Neural cell (in vitro differentiated cells): Measurements from ENCODE around the gene UMOD.

Experiments
- EZH2 ChIP-seq: fragments of 200-600, 300-800 bp; shearing (Covaris generic), sonication (generic); IDR thresholded peaks from 2 replicates; pipeline ENCODE4 v1.6.1; 2014; ENCODE audit warnings: antibody characterized with exemption, low read length, borderline replicate concordance, mild to moderate bottlenecking; ENCODE audit not compliant: insufficient read depth, poor library complexity, severe bottlenecking
- TF ChIP-seq, protein P1 (sequence below): IDR thresholded peaks from 2 replicates; pipeline ENCODE4 v1.6.1; 2012; ENCODE audit warnings: borderline replicate concordance
- TF ChIP-seq, protein P2 (sequence below): fragments of 450-650 bp; IDR thresholded peaks from 2 replicates; pipeline ENCODE4 v1.5.1; 2014; ENCODE audit warnings: antibody characterized with exemption, mild to moderate bottlenecking, moderate library complexity; ENCODE audit not compliant: poor library complexity, severe bottlenecking

DNA sequence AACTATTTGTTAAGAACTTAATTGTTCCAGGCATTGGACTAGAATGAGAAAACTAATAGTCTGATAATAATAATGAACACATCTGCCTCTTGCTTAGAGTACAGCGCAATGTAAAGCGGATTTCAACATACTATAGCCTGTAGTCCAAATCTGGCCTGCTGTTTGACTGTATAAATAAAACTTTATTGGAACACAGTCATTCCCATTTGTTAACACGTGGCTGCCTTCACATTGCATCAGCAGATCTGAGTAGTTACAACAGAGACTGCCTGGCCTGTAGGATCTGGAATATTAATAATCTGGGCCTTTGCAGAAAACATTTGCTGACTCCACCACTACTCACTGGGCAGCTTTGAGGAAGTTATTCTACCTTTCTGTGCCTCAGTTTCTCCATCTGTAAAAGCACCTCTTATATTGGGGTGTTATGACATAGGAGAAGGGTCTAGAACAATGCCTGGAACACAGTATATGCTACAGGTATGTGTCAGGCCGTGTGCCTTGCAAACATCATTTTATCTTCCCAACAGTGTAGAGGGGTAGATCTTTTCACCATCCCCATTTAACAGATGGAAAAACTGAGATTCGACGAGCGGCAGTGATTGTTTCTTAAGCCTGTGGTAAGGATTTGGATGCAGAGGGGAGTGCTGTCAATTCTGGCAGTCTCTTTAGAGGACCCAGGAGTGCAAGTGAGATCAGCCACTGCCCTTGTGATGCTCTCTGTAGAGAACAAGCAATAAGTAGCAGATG is 29.9 kb upstream of the UMOD start:
- TF ChIP-seq, protein P1, sequence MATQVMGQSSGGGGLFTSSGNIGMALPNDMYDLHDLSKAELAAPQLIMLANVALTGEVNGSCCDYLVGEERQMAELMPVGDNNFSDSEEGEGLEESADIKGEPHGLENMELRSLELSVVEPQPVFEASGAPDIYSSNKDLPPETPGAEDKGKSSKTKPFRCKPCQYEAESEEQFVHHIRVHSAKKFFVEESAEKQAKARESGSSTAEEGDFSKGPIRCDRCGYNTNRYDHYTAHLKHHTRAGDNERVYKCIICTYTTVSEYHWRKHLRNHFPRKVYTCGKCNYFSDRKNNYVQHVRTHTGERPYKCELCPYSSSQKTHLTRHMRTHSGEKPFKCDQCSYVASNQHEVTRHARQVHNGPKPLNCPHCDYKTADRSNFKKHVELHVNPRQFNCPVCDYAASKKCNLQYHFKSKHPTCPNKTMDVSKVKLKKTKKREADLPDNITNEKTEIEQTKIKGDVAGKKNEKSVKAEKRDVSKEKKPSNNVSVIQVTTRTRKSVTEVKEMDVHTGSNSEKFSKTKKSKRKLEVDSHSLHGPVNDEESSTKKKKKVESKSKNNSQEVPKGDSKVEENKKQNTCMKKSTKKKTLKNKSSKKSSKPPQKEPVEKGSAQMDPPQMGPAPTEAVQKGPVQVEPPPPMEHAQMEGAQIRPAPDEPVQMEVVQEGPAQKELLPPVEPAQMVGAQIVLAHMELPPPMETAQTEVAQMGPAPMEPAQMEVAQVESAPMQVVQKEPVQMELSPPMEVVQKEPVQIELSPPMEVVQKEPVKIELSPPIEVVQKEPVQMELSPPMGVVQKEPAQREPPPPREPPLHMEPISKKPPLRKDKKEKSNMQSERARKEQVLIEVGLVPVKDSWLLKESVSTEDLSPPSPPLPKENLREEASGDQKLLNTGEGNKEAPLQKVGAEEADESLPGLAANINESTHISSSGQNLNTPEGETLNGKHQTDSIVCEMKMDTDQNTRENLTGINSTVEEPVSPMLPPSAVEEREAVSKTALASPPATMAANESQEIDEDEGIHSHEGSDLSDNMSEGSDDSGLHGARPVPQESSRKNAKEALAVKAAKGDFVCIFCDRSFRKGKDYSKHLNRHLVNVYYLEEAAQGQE = no peak
- TF ChIP-seq EZH2 = no peak
- TF ChIP-seq, protein P2, sequence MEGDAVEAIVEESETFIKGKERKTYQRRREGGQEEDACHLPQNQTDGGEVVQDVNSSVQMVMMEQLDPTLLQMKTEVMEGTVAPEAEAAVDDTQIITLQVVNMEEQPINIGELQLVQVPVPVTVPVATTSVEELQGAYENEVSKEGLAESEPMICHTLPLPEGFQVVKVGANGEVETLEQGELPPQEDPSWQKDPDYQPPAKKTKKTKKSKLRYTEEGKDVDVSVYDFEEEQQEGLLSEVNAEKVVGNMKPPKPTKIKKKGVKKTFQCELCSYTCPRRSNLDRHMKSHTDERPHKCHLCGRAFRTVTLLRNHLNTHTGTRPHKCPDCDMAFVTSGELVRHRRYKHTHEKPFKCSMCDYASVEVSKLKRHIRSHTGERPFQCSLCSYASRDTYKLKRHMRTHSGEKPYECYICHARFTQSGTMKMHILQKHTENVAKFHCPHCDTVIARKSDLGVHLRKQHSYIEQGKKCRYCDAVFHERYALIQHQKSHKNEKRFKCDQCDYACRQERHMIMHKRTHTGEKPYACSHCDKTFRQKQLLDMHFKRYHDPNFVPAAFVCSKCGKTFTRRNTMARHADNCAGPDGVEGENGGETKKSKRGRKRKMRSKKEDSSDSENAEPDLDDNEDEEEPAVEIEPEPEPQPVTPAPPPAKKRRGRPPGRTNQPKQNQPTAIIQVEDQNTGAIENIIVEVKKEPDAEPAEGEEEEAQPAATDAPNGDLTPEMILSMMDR = no peak
